OCI-LY7 (cell line): ENCODE results near the gene DMC1. TPM values are rescaled to one million over a fixed set of nuclear protein-coding genes. Genes with fewer than 3 reads are reported as not detected.

ENCODE experiments used
- BruUV-seq: library from RNA; stranded (reverse); fragments of 400-500 nt; replicated peaks from 2 replicates; lab custom pipeline; 2021; lab: Mats Ljungman, UMichigan
- CTCF ChIA-PET: fragments of 300-600 bp; sonication (Branson Sonifier 250); formaldehyde crosslinking; loops from one replicate; lab custom pipeline; 2022; ENCODE audit warnings: antibody characterized with exemption; ENCODE audit not compliant: unreplicated experiment; lab: Charles Lee
- POLR2A ChIA-PET: fragments of 300-600 bp; sonication (Branson Sonifier 250); formaldehyde crosslinking; loops from one replicate; lab custom pipeline; 2022; ENCODE audit warnings: antibody characterized with exemption; lab: Charles Lee
- DNase-seq: peaks from one replicate; pipeline ENCODE4 v3.0.0-alpha.2; 2015; ENCODE audit warnings: low spot score
- H2AFZ ChIP-seq: fragments of 200-600 bp; sonication (generic), shearing (Covaris generic); 2 replicates; pipeline ENCODE4 v1.6.1; 2014; ENCODE audit warnings: mild to moderate bottlenecking, antibody characterized with exemption, low read length, moderate library complexity
- H3K27ac ChIP-seq: fragments of 200-600 bp; sonication (generic); 2 replicates; pipeline ENCODE4 v1.5.1; 2014; ENCODE audit warnings: mixed run types, low read depth, mild to moderate bottlenecking, moderate library complexity, low read length, inconsistent platforms; ENCODE audit not compliant: poor library complexity, severe bottlenecking
- H3K36me3 ChIP-seq: fragments of 200-600 bp; sonication (generic); 2 replicates; pipeline ENCODE4 v1.6.1; 2014; ENCODE audit warnings: mild to moderate bottlenecking, antibody characterized with exemption, low read length, moderate library complexity, mixed read lengths; ENCODE audit not compliant: insufficient read depth
- H3K4me1 ChIP-seq: fragments of 200-600 bp; sonication (generic); 2 replicates; pipeline ENCODE4 v1.5.1; 2014; ENCODE audit warnings: mild to moderate bottlenecking, low read length; ENCODE audit not compliant: insufficient read depth, poor library complexity, severe bottlenecking
- H3K4me2 ChIP-seq: fragments of 200-600 bp; sonication (generic); 2 replicates; pipeline ENCODE4 v1.6.1; 2014; ENCODE audit warnings: mild to moderate bottlenecking, low read length
- H3K4me3 ChIP-seq: fragments of 200-600 bp; sonication (generic); 2 replicates; pipeline ENCODE4 v1.5.1; 2014; ENCODE audit warnings: mild to moderate bottlenecking, low read depth, low read length; ENCODE audit not compliant: poor library complexity, severe bottlenecking
- H3K79me2 ChIP-seq: fragments of 200-600 bp; sonication (generic); 2 replicates; pipeline ENCODE4 v1.6.1; 2016; ENCODE audit warnings: low read depth, mild to moderate bottlenecking, low read length, moderate library complexity, mixed read lengths; ENCODE audit not compliant: insufficient read depth
- H3K9me2 ChIP-seq: fragments of 200-600 bp; sonication (generic); 2 replicates; pipeline ENCODE4 v1.6.1; 2016; ENCODE audit warnings: mild to moderate bottlenecking, low read length, mixed read lengths; ENCODE audit not compliant: insufficient read depth
- H3K9me3 ChIP-seq: fragments of 200-600 bp; sonication (generic); 2 replicates; pipeline ENCODE4 v1.6.1; 2014; ENCODE audit warnings: mild to moderate bottlenecking, mixed run types, low read length, mixed read lengths
- H4K20me1 ChIP-seq: fragments of 200-600 bp; sonication (generic); 2 replicates; pipeline ENCODE4 v1.6.1; 2014; ENCODE audit warnings: mild to moderate bottlenecking, antibody characterized with exemption, low read length, moderate library complexity, mixed read lengths; ENCODE audit not compliant: insufficient read depth
- EZH2phosphoT487 ChIP-seq: fragments of 200-600 bp; sonication (generic); IDR thresholded peaks from 2 replicates; pipeline ENCODE4 v1.6.1; 2018; ENCODE audit warnings: low read depth, borderline replicate concordance, mild to moderate bottlenecking, mixed run types, antibody characterized with exemption, low read length, moderate library complexity, mixed read lengths
- intact Hi-C: fragments of 100-400 bp; cut with micrococcal nuclease; formaldehyde crosslinking; loops from one replicate; pipeline ENCODE4 v1.10.0; 2022; ENCODE audit not compliant: unreplicated experiment
- total RNA-seq, 2 experiments: library from RNA; depleted of rRNA in 1 of 2; stranded (reverse); fragments of >200 nt in 1 of 2; shearing (Covaris generic) in 1 of 2; gene quantifications; 2 replicates each; pipeline ENCODE4 v1.2.3, GENCODE V29; 2014 to 2022
- TF ChIP-seq, protein P1 (sequence below): fragments of 200-600 bp; sonication (generic); conservative IDR thresholded peaks from 2 replicates; pipeline ENCODE4 v1.5.1; 2014; ENCODE audit warnings: mild to moderate bottlenecking, antibody characterized with exemption, low read length, moderate library complexity, mixed read lengths

The DMC1 gene
- total RNA-seq, 2 experiments from 2014 or later, result 40.6 to 44.3 TPM

DNA sequence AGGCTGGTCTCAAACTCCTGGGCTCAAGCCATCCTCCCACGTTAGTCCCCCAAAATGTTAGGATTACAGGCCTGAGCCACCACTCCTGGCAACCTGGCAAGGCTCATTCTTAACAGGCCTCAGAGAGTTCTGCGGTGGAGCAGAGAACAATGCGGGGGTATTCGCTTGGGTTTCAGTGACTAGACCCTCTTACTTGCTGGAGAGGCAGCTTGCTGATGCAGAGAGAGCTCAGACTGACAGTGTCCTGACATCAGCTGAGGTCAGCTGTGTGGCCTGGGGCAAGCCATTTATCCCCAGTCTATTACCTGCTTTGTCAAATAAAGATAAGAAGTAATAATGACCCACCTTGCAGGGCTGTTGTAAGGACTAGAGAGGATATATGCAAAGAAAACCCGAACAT lies 40.3 kb upstream of the DMC1 start:
- Histone ChIP-seq H3K27ac (no peak overlapping the region), H3K4me2 (no peak overlapping the region), H3K9me3 (no peaks in the 10 kb centered on the region), H3K9me2 (no peaks in the 10 kb centered on the region), H3K4me1 (no peaks in the 10 kb centered on the region), H3K4me3 (no peak overlapping the region), H3K79me2 (no peaks in the 10 kb centered on the region), H4K20me1 (no peaks in the 10 kb centered on the region), H2AFZ (no peak overlapping the region), H3K36me3 (no peaks in the 10 kb centered on the region)
- ChIA-PET CTCF (no interaction called here), POLR2A (no interaction called here)
- intact Hi-C loops, result no loop called here
- no peak for DNase-seq
- no TSS peak for BruUV-seq
- TF ChIP-seq, protein P1, sequence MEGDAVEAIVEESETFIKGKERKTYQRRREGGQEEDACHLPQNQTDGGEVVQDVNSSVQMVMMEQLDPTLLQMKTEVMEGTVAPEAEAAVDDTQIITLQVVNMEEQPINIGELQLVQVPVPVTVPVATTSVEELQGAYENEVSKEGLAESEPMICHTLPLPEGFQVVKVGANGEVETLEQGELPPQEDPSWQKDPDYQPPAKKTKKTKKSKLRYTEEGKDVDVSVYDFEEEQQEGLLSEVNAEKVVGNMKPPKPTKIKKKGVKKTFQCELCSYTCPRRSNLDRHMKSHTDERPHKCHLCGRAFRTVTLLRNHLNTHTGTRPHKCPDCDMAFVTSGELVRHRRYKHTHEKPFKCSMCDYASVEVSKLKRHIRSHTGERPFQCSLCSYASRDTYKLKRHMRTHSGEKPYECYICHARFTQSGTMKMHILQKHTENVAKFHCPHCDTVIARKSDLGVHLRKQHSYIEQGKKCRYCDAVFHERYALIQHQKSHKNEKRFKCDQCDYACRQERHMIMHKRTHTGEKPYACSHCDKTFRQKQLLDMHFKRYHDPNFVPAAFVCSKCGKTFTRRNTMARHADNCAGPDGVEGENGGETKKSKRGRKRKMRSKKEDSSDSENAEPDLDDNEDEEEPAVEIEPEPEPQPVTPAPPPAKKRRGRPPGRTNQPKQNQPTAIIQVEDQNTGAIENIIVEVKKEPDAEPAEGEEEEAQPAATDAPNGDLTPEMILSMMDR, result no peak
- no peak for TF ChIP-seq EZH2phosphoT487

DNA sequence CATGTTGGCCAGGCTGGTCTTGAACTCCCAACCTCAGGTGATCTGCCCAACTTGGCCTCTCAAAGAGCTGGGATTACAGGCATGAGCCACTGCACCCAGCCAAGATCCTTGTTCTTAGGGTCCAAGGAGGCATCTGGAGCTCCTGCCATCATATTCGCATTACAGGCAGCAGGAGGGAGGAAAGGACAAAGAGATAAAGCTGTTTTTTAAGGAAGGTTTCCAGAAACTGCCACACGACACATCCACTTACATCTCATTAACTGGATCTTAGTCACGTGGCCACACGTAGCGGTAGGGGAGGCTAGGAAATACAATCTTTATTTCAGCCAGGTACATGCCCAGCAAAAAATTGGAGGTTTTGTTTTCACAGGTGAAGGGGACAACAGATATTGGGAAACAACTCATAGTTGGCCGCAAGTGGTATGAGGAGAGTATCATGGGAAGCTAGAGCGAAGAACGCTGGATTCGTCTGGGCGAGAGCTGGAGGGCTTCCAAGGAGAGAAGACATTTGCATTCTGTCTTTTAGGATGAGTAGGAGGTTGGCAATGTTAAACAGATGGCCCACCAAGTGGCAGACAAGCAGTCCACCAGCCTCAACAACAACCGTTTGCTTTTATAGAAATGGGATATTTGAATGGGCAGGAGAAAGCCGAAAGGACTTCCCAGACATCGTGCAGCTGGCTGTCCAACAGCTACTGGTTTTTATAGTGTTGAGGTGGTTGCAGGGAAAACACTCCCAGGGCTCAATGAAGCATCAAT lies 39.2 kb upstream of the DMC1 start:
- CTCF ChIA-PET, result no interaction called here
- Histone ChIP-seq H3K79me2 (no peaks in the 10 kb centered on the region), H3K9me2 (no peaks in the 10 kb centered on the region), H2AFZ (no peak overlapping the region), H3K4me1 (no peaks in the 10 kb centered on the region), H3K4me2 (no peak overlapping the region), H3K36me3 (no peaks in the 10 kb centered on the region), H3K4me3 (no peak overlapping the region), H3K9me3 (no peaks in the 10 kb centered on the region), H4K20me1 (no peaks in the 10 kb centered on the region), H3K27ac (no peak overlapping the region)
- TF ChIP-seq, protein P1, result no peak
- no peak for TF ChIP-seq EZH2phosphoT487
- no TSS peak for BruUV-seq
- intact Hi-C loops, result loop anchor here (1.0 kb wide), 1 partner anchor 14 kb away; no protein-coding TSS in a partner anchor
- no peak for DNase-seq
- POLR2A ChIA-PET, result interaction anchor here (1.5 kb wide), 1 partner anchor 10 kb away, joined by 4 read pairs; no protein-coding TSS in a partner anchor

DNA sequence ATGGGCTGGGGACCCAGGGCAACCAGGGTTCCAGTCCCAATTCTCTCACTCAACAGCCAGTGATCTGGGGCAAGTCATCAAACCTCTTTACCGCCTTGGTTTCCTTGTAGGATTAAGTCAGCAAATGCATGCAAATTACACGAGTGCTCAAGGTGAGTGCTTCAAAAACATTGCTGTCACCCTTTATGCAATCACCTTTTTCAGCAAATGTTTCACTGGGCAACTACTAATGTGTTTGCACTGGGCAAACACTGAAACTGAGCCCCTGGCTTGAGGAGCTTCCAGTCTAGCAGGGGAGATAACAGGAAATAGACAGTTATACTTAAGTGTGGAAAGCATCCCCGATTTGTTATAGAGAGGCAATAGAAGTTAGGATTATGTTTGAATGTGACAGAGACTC lies 37.7 kb upstream of the DMC1 start:
- TF ChIP-seq, protein P1, result no peak
- TF ChIP-seq EZH2phosphoT487, result no peak
- Histone ChIP-seq H3K9me2 (no peaks in the 10 kb centered on the region), H3K4me1 (no peaks in the 10 kb centered on the region), H4K20me1 (no peaks in the 10 kb centered on the region), H3K36me3 (no peaks in the 10 kb centered on the region), H3K4me3 (no peak overlapping the region), H3K9me3 (no peaks in the 10 kb centered on the region), H2AFZ (no peak overlapping the region), H3K4me2 (no peak overlapping the region), H3K27ac (no peak overlapping the region), H3K79me2 (no peaks in the 10 kb centered on the region)
- BruUV-seq, result no TSS peak
- CTCF ChIA-PET, result no interaction called here
- no peak for DNase-seq
- POLR2A ChIA-PET, result interaction anchor here (0.7 kb wide), 1 partner anchor 573 kb away, joined by 4 read pairs; no protein-coding TSS in a partner anchor
- intact Hi-C loops, result no loop called here
